Hepatocyte (in vitro differentiated cells): Measurements from ENCODE around the gene SATB2. TPM values are rescaled to one million over a fixed set of nuclear protein-coding genes. Genes with fewer than 3 reads are reported as not detected.

ENCODE experiments used
- DNase-seq: peaks from one replicate; pipeline ENCODE4 v3.0.0-alpha.2; 2016; ENCODE audit warnings: low spot score
- H2AFZ ChIP-seq: fragments of 200-600 bp; sonication (generic); 2 replicates; pipeline ENCODE4 v1.6.0; 2016; ENCODE audit warnings: antibody characterized with exemption, mild to moderate bottlenecking
- H3K27ac ChIP-seq: fragments of 200-600 bp; sonication (generic); 2 replicates; pipeline ENCODE4 v1.5.1; 2016; ENCODE audit warnings: mild to moderate bottlenecking
- H3K27me3 ChIP-seq: fragments of 200-600 bp; sonication (generic); 2 replicates; pipeline ENCODE4 v1.6.1; 2016
- H3K36me3 ChIP-seq: fragments of 200-600 bp; sonication (generic); replicated peaks from 2 replicates; pipeline ENCODE4 v1.5.1; 2016; ENCODE audit warnings: low read depth; ENCODE audit not compliant: insufficient read depth
- H3K4me1 ChIP-seq: fragments of 200-600 bp; sonication (generic); 2 replicates; pipeline ENCODE4 v1.5.1; 2016; ENCODE audit warnings: mild to moderate bottlenecking, moderate library complexity; ENCODE audit not compliant: insufficient read depth
- H3K4me2 ChIP-seq: fragments of 200-600 bp; sonication (generic); 2 replicates; pipeline ENCODE4 v1.6.0; 2016
- H3K4me3 ChIP-seq: fragments of 200-600 bp; sonication (generic); 2 replicates; pipeline ENCODE4 v1.5.1; 2016; ENCODE audit warnings: mild to moderate bottlenecking
- H3K79me2 ChIP-seq: fragments of 200-600 bp; sonication (generic); 2 replicates; pipeline ENCODE4 v1.6.0; 2017; ENCODE audit warnings: mild to moderate bottlenecking
- H3K9me2 ChIP-seq: fragments of 200-600 bp; sonication (generic); replicated peaks from 2 replicates; pipeline ENCODE4 v1.6.0; 2017; ENCODE audit warnings: mild to moderate bottlenecking; ENCODE audit not compliant: insufficient read depth
- H3K9me3 ChIP-seq: fragments of 200-600 bp; sonication (generic); 2 replicates; pipeline ENCODE4 v1.5.1; 2016; ENCODE audit warnings: low read depth, mild to moderate bottlenecking
- H4K20me1 ChIP-seq: fragments of 200-600 bp; sonication (generic); 2 replicates; pipeline ENCODE4 v1.6.0; 2016; ENCODE audit warnings: mild to moderate bottlenecking; ENCODE audit not compliant: insufficient read depth, poor library complexity, severe bottlenecking
- EZH2 ChIP-seq: fragments of 200-600 bp; sonication (generic); IDR thresholded peaks from 2 replicates; pipeline ENCODE4 v1.6.1; 2016; ENCODE audit warnings: antibody characterized with exemption, mild to moderate bottlenecking, borderline replicate concordance
- EZH2phosphoT487 ChIP-seq: fragments of 200-600 bp; sonication (generic); IDR thresholded peaks from one replicate; pipeline ENCODE4 v1.6.1; 2018; ENCODE audit warnings: antibody characterized with exemption, mild to moderate bottlenecking, low read depth, moderate library complexity; ENCODE audit not compliant: unreplicated experiment, severe bottlenecking
- WGBS: methylation state at CpG from one replicate; pipeline ENCODE4 v1.1.6; 2016; ENCODE audit warnings: low lambda C conversion rate; ENCODE audit errors: missing lambda C conversion rate; 5-methylcytosine and 5-hydroxymethylcytosine counted together
- polyA plus RNA-seq: library from polyadenylated mRNA; unstranded; fragments of >200 nt; fragmentation: Nextera tagmentation; extraction: Ambion mirVana; gene quantifications from 2 replicates; pipeline ENCODE4 v1.2.1, GENCODE V29; 2016
- total RNA-seq: library from RNA; depleted of rRNA; stranded (reverse); fragments of >200 nt; gene quantifications from 2 replicates; pipeline ENCODE4 v1.2.3, GENCODE V29; 2014
- TF ChIP-seq, protein P1 (sequence below): fragments of 200-600 bp; sonication (generic); IDR thresholded peaks from 2 replicates; pipeline ENCODE4 v1.5.1; 2016; ENCODE audit warnings: antibody characterized with exemption, mild to moderate bottlenecking; ENCODE audit not compliant: poor library complexity

The SATB2 gene
- total RNA-seq, result 7.7 and 8.7 TPM in 2 replicates
- polyA plus RNA-seq, result 1.9 and 2.7 TPM in 2 replicates

DNA sequence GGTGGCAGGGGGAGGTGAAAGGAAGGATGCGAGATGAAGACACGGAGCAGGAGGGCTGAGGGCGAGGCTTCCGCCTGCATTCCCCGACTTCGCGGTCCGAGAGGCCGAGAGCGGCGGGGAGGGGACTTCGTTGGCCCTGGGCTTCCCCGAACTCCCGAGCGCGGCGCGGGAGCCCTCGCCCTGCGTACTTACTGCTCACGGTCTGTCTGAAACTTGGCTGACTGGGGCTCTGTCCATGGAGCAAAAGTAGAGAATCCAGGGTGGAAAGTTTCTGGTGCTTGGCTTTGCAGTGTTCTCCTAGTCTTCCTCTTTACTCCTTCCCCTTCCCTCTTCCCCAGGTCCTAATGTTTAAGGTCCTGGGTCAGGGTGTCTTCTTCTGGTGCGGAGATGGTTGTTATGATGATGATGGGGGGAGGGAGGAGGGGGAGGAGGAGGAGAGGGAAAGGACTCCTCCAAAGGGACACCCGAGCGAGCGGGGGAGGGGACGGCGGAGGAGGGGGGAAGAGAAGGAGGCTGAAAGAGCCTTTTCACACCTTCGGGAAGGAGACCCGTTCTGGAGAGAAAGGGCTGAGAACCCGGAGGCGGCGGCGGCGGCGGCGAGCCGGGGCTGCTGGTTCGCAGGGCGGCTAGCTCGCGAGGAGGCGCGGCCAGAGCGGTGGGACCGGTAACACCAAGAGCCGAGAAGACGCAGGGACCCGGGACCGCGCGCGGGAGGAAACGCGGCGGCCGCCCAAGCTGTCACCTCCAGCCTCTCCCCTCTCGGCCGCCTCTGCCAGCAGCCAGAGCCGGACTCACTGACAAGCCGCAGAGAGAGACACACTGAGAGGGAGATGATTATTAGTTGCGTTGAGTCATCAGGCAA lies at the start of gene SATB2:
TSS of gene SATB2 (minus strand) at position 793 of the 862 bp plus-strand sequence. CDS start 1,902 bp downstream, outside the sequence.
- under 1% methylated on average over 51 of the region's 61 CpGs for WGBS
- Histone ChIP-seq H3K4me3 (peak within 1 kb of the TSS; percentile 58), H3K27me3 (peaks cover 54% of the 10 kb centered on the region), H3K36me3 (no peaks in the 10 kb centered on the region), H3K27ac (peak within 1 kb of the TSS; percentile 75), H3K4me2 (peak within 1 kb of the TSS; percentile 92), H3K9me3 (no peaks in the 10 kb centered on the region), H2AFZ (peak within 1 kb of the TSS; percentile 89), H3K9me2 (no peaks in the 10 kb centered on the region), H4K20me1 (no peaks in the 10 kb centered on the region), H3K4me1 (peaks cover 4% of the 10 kb centered on the region), H3K79me2 (peaks cover 4% of the 10 kb centered on the region)
- peak; percentile 56 for DNase-seq
- TF ChIP-seq EZH2phosphoT487 (peak; percentile 64), EZH2 (no peak)

DNA sequence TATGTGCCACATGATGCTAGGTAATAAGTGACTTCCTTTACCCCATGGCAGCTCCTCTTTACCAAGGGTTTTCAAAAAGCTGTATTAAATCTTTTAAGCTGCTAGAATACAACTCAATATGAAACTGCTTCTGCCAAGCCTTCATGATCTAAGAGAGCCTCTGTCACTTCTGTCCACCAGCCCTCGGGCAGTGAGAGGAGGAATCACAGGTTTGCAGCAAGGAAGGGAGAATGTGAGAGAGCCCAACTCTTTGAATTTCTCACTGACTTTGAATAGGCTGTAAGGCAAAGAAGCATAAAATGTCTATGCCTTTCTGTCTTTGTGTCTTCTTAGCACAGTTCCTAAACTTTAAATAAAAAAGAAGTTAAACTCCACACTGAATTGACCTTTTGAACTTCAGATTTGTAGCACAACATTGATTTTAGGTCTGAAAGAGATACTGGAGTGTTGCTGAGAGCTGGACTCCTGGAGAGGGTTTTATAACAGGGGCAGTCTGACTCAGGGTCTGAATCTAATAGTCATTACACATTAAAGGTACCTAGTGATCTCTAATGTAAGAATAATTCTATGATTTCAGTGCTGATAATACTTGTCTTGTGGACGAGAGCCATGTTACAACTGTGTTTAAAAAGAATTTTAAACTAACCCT lies 48.1 kb upstream of the SATB2 start:
- no peaks in the 10 kb centered on the region for H3K4me1 ChIP-seq
- TF ChIP-seq, protein P1, sequence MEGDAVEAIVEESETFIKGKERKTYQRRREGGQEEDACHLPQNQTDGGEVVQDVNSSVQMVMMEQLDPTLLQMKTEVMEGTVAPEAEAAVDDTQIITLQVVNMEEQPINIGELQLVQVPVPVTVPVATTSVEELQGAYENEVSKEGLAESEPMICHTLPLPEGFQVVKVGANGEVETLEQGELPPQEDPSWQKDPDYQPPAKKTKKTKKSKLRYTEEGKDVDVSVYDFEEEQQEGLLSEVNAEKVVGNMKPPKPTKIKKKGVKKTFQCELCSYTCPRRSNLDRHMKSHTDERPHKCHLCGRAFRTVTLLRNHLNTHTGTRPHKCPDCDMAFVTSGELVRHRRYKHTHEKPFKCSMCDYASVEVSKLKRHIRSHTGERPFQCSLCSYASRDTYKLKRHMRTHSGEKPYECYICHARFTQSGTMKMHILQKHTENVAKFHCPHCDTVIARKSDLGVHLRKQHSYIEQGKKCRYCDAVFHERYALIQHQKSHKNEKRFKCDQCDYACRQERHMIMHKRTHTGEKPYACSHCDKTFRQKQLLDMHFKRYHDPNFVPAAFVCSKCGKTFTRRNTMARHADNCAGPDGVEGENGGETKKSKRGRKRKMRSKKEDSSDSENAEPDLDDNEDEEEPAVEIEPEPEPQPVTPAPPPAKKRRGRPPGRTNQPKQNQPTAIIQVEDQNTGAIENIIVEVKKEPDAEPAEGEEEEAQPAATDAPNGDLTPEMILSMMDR, result no peak
- TF ChIP-seq EZH2phosphoT487 (no peak), EZH2 (no peak)
- H3K36me3 ChIP-seq, result no peaks in the 10 kb centered on the region
- no peak overlapping the region for H3K27ac ChIP-seq
- no peak overlapping the region for H3K4me3 ChIP-seq
- H3K4me2 ChIP-seq, result no peak overlapping the region
- H3K9me3 ChIP-seq, result no peaks in the 10 kb centered on the region
- no peaks in the 10 kb centered on the region for H4K20me1 ChIP-seq
- no peaks in the 10 kb centered on the region for H3K9me2 ChIP-seq
- 63% methylated on average over 2 of the region's 2 CpGs for WGBS
- no peaks in the 10 kb centered on the region for H3K27me3 ChIP-seq
- DNase-seq, result no peak
- no peak overlapping the region for H2AFZ ChIP-seq
- no peaks in the 10 kb centered on the region for H3K79me2 ChIP-seq

DNA sequence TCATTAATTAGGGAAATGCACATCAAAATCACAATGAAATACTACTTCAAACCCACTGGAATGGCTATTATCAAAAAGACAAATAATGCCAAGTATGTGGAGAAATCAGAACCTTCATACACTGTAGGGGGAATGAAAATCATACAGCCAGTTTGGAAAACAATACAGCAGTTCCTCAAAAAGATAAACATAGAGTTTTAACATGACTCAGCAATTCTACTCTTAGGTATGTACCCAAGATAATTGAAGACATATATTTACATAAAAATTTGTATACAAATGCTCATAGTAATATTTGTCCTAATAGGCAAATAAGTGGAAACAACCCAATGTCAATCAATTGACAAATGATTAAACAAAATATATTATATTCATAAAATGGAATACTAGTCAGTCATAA lies 45.4 kb upstream of the SATB2 start:
- H3K9me3 ChIP-seq, result no peaks in the 10 kb centered on the region
- no peaks in the 10 kb centered on the region for H3K79me2 ChIP-seq
- TF ChIP-seq EZH2, result no peak
- TF ChIP-seq, protein P1, result no peak
- H3K4me3 ChIP-seq, result no peak overlapping the region
- no peaks in the 10 kb centered on the region for H3K27me3 ChIP-seq
- H3K9me2 ChIP-seq, result no peaks in the 10 kb centered on the region
- DNase-seq, result no peak
- no peak overlapping the region for H3K27ac ChIP-seq
- H3K36me3 ChIP-seq, result no peaks in the 10 kb centered on the region
- H4K20me1 ChIP-seq, result no peaks in the 10 kb centered on the region
- no peak overlapping the region for H2AFZ ChIP-seq
- H3K4me1 ChIP-seq, result no peaks in the 10 kb centered on the region
- H3K4me2 ChIP-seq, result no peak overlapping the region

DNA sequence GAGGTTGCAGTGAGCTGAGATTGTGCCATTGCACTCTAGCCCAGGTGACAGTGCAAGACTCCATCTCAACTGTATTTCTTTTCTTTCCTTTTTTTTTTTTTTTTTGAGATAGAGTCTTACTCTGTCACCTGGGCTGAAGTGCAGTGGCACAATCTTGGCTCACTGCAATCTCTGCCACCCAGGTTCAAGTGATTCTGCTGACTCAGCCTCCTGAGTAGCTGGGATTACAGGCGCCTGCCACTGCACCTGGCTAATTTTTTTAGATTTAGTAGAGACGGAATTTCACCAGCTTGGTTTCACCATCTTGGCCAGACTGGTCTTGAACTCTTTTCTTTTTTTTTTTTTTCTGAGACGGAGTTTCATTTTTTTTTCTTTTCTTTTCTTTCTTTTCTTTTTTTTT lies 41.3 kb upstream of the SATB2 start:
- TF ChIP-seq, protein P1, result no peak
- TF ChIP-seq EZH2 (no peak), EZH2phosphoT487 (no peak)
- Histone ChIP-seq H3K4me2 (no peak overlapping the region), H3K79me2 (no peaks in the 10 kb centered on the region), H4K20me1 (no peaks in the 10 kb centered on the region), H3K27ac (no peak overlapping the region), H3K9me3 (no peaks in the 10 kb centered on the region), H3K9me2 (no peaks in the 10 kb centered on the region), H3K4me3 (no peak overlapping the region), H2AFZ (no peak overlapping the region), H3K27me3 (no peaks in the 10 kb centered on the region), H3K36me3 (no peaks in the 10 kb centered on the region), H3K4me1 (no peaks in the 10 kb centered on the region)
- DNase-seq, result no peak
- WGBS, result 93% methylated on average over 2 of the region's 3 CpGs
